Measurements from ENCODE around the gene ZIC2. TPM values are rescaled to one million over a fixed set of nuclear protein-coding genes. Genes with fewer than 3 reads are reported as not detected.
"Not testable (repeated sequence)": the region's sequence is repeated elsewhere in the genome, so short reads cannot be mapped to it uniquely, and the experiment has no call there.

The ZIC2 gene
- polyA plus RNA-seq, 1 experiment, result not detected

DNA sequence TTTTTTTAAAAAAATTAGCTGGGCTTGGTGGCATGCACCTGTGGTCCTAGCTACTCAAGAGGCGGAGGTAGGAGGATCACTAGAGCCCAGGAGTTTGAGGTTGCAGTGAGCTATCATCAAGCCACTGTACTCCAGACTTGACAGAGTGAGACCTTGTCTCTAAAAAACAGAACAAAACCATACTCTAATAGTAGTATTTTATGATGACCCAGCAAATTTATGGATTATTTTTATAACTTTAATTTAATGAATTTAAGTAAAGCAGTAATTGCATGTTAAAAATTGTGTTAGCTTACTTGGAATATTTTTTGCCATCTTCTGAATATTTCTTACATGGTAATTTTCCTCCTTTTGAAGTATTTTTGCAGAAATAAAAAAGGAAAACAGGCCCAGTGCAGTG lies 48.3 kb downstream of the ZIC2 start:
- no peak for DNase-seq (ENCODE audit: low read depth)
- no peak for TF ChIP-seq CTCF (IDR thresholded peaks at IDR 0.05; ENCODE audit: insufficient read depth, low read depth, low read length)
- no peaks in the 10 kb centered on the region for H3K27me3 ChIP-seq (ENCODE audit: control insufficient read depth, insufficient read depth, low read length)
- no peaks in the 10 kb centered on the region for H3K36me3 ChIP-seq (ENCODE audit: control insufficient read depth, insufficient read depth, low read length)
- H3K4me3 ChIP-seq (ENCODE audit: low read depth, low read length), result no peak overlapping the region
- CTCF ChIA-PET, result interaction anchor here (1.4 kb wide), 1 partner anchor 12 kb away, joined by 4 read pairs; no protein-coding TSS in a partner anchor
- POLR2A ChIA-PET, result no interaction called here

GRCh38 chr13:100032642-100033041 lies 51.1 kb downstream of the ZIC2 start:
- H3K4me3 ChIP-seq (ENCODE audit: low read depth, low read length); POLR2A ChIA-PET; H3K27me3 ChIP-seq (ENCODE audit: control insufficient read depth, insufficient read depth, low read length); CTCF ChIA-PET; DNase-seq (ENCODE audit: low read depth); H3K36me3 ChIP-seq (ENCODE audit: control insufficient read depth, insufficient read depth, low read length): not testable (repeated sequence)

DNA sequence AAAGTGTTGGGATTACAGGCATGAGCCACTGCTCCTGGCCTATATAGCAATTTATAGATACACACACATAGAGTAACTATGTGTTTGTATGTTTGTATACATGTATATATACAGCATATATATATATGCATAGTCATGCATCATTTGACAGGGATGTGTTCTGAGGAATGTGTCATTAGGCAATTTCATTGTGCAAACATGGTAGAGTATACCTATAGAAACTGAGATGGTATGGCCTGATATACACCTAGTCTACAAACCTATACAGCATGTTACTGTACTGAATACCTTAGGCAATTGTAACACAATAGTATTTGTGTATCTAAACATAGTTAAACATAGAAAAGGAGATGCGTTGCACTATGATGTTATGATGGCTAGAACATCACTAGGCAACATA lies 54.4 kb downstream of the ZIC2 start:
- Histone ChIP-seq H3K27me3 (ENCODE audit: control insufficient read depth, insufficient read depth, low read length) (no peaks in the 10 kb centered on the region), H3K4me3 (ENCODE audit: low read depth, low read length) (no peak overlapping the region), H3K36me3 (ENCODE audit: control insufficient read depth, insufficient read depth, low read length) (no peaks in the 10 kb centered on the region)
- CTCF ChIA-PET, result interaction anchor here (0.6 kb wide), 1 partner anchor 468 kb away, joined by 4 read pairs; no protein-coding TSS in a partner anchor
- TF ChIP-seq CTCF (IDR thresholded peaks at IDR 0.05; ENCODE audit: insufficient read depth, low read depth, low read length), result no peak
- no peak for DNase-seq (ENCODE audit: low read depth)
- POLR2A ChIA-PET, result no interaction called here

Other genes starting within 250 kb of the ZIC2 start
- not detected in 2 replicates for gene ZIC5, start 10.0 kb upstream of the ZIC2 start, polyA plus RNA-seq (2011; rRNA removed)
- gene PCCA, start 107.3 kb downstream of the ZIC2 start, polyA plus RNA-seq (2011; rRNA removed), result 3.0 and 9.1 TPM in 2 replicates